Mesenteric fat pad (tissue), 1 donor: Measurements from ENCODE around the gene HYLS1. TPM values are rescaled to one million over a fixed set of nuclear protein-coding genes. Genes with fewer than 3 reads are reported as not detected.

Experiments used
- DNase-seq: peaks from one replicate; pipeline ENCODE4 v3.0.0-alpha.2; 2020; ENCODE audit warnings: low spot score
- total RNA-seq: library from RNA; stranded (reverse); fragmentation: NEBNext Ultra II Directional; extraction: Animal tissue kit (Norgen Biotek cat#: 25700); gene quantifications from one replicate; pipeline ENCODE4 v1.2.1, GENCODE V29; 2021
- donor health status: DM: yes; HTN: yes; CAD: no.

The HYLS1 gene
- total RNA-seq, 1 donor from 2014 or later, result 3.7 TPM

DNA sequence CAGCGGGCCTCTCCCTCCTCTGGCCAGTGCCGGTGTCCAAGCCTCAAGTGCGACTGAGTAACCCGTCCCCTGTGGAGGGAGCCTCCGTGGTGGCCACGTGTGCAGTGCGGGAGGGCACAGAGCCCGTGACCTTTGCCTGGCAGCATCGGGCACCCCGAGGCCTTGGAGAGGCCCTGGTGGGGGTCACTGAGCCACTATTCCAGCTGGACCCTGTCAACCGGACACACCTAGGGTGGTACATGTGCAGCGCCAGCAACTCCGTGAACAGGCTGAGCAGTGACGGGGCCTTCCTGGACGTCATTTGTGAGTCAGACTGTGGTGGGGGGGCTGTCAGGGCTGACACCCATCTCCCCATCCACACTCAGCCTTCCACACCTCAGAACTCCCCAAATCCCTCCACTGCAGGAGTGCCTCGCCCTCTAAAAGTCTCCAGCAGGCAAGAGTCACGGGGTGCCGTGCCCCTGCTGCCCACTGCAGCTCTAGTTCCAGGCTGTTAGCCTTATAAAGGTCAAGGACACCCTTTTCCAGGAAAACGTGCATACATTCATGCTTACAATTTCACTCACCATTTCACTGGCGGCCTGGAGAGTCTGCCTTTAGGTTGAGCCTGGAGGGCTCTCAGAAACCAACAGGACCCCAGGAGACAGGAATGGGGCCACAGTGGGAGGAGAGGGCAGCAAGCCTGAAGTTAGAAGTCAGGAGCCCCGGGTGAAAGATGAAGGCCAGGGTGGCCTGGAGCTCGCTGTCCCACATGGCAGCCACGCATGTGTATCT lies 61.0 kb downstream of the HYLS1 start:
- peak; percentile 49 for DNase-seq

DNA sequence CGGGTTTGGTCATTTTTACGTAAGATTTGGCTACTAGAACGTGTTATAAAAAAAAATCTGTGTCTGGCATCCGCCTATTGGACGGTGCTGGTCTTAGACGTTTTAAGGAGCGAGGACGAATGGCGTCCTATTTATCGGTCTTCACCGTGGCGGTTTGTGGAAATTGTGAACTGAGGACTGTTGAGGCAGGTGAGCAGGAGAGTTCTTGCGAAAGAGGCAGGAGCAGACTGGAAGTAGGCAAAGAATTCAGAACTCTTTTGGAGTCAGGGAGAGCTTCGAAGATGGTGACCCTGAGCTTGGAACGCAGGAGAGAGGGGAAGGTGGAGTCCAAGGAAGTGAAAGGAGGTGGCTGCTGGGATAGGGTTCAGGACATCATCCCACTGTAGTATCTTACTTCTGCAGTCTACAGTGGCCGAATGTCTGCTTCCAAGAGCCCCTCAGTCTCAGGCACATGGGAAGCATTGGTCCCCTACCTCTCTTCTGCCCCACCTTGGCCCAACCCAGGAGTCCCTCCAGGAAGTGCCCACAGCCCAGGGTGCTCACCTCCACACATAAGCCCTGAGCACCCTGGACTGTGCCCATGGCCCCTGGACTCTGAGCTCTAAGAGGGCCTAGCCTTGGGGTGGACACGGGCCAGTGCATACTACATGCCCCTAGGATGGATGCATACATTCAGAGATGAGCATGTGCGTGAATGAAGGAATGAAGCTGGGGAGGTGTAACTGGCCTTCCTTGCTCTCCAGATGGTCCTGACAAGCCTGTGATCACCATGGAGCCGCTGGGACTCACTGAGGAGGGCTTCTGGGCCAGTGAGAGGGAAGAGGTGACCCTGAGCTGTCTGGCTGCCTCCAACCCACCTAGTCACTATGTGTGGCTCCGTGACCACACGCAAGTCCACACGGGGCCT lies 62.1 kb downstream of the HYLS1 start:
- peak; percentile 60 for DNase-seq

DNA sequence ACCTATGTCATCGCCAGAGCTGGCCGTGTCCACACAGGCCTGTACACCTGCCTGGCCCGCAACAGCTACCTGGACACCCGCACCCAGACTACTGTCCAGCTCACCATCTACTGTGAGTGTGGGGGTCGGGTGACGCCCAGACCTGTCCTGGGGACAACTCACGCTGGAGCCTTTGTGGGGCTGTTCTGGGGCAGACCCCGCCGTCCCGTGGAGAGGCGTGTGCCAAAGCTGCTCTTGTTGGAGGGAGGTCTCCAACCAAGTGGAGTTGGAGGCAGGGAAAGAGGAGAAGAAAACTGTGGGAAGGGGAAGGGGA lies 62.7 kb downstream of the HYLS1 start:
- DNase-seq, result no peak

Other genes starting within 250 kb of the HYLS1 start
- not detected for gene ACRV1, start 206.8 kb upstream of the HYLS1 start, total RNA-seq
- not detected for gene PATE1, start 141.4 kb upstream of the HYLS1 start, total RNA-seq
- not detected for gene PATE2, start 108.8 kb upstream of the HYLS1 start, total RNA-seq
- not detected for gene PATE3, start 99.5 kb upstream of the HYLS1 start, total RNA-seq
- not detected for gene PATE4, start 54.4 kb upstream of the HYLS1 start, total RNA-seq
- 12.1 TPM for gene PUS3, start 15.5 kb downstream of the HYLS1 start, total RNA-seq
- gene DDX25, start 16.8 kb downstream of the HYLS1 start, total RNA-seq, result not detected
- gene VSIG10L2, start 58.4 kb downstream of the HYLS1 start, total RNA-seq, result not detected
- gene CDON, start 175.2 kb downstream of the HYLS1 start, total RNA-seq, result 12.0 TPM